Activated gamma-delta T cell (primary cell): ENCODE measurements around the gene NOL4L.

Experiments used
- DNase-seq: peaks from one replicate; lab custom pipeline; 2025; lab: John Stamatoyannopoulos, UW

The NOL4L gene

GRCh38 chr20:32523613-32524213 is 61.4 kb downstream of the NOL4L start:
- no peak for DNase-seq

DNA sequence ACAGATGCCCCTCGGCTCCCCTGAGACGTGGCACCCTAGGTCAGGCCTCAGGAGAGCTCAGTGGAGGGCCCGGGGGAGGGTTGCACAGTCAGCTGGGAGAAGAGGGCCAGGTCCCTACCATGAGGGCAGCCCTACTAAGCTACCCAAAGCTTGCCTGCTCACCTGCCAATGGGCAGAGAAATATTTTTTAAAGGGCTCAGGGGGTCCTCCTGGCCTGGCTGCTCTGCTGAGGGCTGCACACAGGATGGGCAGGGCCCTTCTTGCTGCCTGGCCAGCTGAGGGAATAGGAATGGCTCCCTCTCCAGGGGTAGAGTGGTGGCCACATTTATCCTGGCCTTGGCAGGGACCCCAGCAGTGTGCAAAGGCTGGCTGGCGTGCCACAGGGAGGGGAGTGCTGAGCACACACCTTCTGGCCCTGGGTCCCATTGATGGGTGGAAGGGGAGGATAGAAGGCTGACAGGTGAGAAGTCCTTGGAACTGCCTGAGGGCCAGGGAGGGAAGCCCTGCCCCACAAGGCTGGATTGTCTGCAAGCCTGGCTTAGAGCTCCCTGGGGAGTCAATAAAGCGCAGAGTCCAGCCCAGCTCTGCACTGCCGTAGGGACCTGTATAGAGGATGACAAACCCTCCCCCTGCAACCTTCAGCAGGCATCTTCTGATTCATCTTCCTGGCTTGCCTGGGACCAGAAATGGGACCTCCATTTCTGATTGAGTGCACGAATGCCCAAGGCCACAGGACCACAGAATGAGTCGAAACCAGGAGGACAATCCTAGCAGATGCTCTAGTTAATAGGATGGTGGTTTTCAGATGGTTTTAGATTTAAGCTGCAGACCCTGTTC is 62.1 kb downstream of the NOL4L start:
- DNase-seq, result no peak

- no peak for DNase-seq
These were observed 62.7 kb downstream of the NOL4L start for GRCh38 chr20:32522526-32522775.

DNA sequence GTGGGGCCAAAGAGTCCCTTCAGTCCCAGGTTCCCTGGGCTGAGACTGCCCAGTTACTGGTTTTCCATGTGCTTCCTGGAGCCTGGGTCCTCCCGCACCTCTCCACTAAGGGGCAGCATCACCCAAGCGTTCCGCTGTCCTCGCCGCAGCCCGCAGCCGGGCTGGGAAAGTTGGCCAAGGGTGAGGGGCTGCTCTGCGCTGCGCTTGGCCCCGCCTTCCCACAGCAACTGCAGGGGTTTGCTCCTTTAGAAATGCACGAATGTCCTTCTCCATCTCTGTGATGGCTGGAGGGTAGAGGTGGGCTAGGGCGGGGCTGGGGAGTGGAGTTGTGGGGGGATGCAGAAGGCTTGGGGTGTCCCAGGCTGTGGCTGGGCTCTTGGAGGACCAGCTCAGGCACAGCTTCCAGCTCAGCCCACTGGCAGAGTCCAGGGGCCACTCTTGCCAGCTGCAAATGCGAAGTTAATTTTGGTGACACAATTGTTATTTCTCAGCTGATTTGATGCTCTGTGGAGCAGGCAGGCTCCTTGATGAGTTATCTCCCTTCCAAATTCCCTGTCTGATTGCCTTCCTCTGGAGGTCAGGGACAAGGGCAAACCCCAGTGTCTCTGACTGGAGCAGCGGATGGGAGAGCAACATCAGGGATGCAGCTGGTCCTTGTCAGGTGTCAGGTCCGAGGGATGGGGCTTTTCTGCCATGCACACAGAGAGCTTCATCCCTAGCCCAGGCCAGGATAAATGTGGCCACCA is 63.2 kb downstream of the NOL4L start:
- DNase-seq, result peak; percentile 31

DNA sequence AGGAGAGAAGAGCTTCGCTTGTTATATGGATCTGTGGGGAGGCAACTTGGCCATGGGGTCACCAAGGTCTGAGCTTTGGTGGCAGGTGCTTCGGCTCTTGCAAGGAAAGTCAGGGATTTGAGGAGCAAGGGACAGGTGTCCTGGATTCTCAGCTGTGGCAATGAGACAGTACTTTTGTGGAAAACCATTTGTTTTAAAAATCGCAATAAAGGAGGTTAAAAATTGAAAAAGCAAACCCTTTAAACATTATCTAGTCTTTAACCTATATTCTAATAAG is 64.3 kb downstream of the NOL4L start:
- no peak for DNase-seq

DNA sequence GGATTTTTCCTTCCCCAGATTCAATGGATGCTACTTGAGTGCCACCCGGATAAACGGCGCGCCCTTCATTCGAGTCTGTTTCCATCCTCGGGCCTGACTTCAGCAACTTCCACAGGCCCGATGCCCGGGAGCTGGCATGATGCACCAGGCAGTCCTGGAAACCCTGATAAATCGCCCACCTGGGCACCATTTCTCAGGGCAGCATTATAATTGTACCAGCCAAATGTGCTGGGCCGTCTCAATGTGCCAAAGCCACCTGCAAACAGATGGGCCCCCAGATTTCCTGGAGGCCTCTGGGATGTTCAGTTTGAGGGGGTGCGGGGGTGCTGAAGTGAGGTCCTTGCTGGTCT is 65.8 kb downstream of the NOL4L start:
- no peak for DNase-seq

DNA sequence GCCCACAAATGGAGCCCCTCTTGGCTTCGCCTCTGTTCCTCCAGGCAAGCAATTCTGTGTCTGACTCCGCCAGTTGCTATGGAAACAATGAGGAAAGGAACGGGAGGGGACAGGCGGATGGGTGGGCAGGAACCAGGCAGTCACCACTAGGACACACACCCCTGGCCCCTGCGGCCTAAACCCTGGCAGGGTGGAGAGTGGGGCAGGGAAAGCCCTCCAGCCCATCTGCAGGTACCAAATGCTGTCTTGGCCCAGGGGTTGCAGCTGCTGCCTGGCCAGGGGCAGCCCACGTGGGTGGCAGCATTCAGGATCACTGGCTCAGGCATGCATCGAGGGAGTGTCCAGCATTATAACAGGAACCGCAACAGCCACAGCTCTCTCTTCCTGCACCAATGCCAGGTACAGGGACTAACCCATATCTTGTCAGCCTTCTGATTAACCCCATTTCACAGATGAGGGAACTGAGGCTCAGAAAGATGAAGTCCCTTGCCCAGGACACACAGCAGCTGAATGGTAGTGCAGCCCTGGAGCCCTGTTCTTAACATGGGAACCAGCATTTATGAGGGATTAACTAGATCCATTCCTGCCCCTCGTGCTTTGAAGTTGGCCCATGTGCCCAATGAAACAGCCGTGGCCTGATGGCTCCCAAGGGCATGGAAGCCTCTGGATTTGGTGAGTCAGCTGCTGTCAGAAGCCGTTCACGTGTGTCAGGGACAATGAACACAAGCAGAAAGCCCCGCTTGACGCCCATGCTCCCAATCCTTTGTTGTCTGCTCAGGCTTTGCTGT is 66.3 kb downstream of the NOL4L start:
- DNase-seq, result no peak

DNA sequence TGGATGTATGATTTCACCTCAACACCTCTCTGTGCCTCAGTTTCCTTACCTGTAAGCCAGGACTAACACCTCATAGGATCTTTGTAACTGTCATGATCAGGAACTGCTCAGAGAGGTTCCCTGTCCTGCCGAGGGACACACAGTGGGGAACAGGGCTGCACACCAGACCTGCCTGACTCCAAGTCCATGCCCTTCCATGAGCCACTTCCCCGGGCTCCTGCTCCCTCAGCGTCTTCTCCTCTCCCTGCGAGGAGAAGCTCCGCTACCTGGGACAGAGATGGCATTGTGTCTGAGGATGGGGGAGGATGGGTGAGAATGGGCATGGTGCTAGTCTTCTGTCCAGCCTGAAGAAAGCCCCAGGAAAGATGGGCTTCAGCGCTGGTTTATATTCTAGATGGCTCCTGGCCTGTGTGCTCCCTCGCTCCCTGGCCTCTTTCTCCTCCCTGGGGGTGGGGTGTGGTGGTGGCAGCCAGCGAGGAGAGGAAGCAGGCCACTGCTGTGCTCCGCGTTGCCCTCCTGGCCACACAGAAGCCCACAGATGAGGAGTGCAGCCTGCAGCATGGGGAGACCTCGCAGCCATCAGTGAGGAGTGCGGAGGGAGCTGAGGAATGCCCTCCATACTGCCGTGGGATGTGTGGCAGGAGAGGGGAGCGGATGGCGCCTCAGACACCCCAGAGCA is 67.1 kb downstream of the NOL4L start:
- DNase-seq, result no peak

DNA sequence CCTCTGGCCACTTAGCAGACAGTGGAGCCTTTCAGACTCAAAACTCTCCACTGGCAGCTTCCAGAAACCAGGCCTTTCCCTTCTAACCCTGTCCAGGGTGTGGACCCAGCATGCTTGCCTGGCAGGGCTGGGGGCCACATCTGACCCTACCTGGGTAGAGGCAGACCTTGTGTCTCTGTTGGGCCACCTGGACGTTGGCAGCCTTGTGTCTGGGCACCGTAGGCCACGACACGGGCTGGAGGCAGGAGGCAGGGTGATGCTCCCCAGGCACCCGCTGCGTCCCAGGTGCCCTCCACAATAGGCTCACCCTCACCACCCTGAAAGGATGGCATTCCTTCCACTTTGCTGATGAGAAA is 67.6 kb downstream of the NOL4L start:
- DNase-seq, result no peak

- no peak for DNase-seq
These were observed 68.3 kb downstream of the NOL4L start for GRCh38 chr20:32516583-32517517.

DNA sequence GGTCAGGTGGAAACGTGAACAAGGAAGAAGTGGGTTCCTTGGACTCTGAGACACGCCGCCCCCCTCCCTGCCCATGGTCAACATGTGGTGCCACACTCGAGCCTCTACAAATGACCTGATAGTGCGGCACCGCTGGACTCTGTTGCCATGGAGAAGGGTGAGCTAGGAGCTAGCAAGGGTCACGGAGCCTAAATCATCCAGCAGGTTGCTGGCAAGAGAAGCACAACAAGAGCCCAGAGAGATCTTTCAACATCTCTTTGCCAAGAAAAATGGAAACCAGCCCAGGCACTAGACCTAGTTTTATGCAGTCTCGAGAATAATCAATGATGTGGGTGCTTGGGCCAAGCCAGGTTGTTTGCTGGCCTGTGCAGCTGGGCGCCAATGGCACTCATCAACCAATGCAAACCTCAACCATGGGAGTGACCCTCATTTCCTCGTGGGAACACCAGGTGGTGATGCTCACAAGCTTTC is 69.5 kb downstream of the NOL4L start:
- no peak for DNase-seq

DNA sequence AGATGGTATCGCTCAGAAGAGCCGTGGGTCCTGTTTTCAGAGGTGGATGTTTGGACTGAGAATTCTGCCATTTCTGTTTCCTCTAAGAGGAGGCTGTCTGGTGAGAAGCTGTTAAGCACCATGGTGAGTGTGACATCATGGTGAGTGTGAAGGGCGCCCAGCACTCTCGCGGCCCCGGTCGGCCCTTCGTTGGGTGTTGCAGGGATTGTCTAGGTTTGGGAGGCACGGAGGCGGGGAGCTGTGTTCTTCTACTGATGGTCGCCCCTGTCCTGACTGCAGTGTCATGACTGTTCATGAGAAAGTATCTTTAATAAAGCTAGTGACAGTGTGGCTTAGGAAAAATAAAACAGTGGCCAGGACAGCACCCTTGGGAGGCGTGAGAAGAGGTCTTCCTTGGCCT is 70.4 kb downstream of the NOL4L start:
- DNase-seq, result no peak

- DNase-seq, result no peak
These were observed 71.9 kb downstream of the NOL4L start for GRCh38 chr20:32513031-32513866.

GRCh38 chr20:32512047-32512385 is 73.1 kb downstream of the NOL4L start:
- DNase-seq, result no peak

- DNase-seq, result no peak
These were observed 73.6 kb downstream of the NOL4L start for GRCh38 chr20:32511358-32512046.

DNA sequence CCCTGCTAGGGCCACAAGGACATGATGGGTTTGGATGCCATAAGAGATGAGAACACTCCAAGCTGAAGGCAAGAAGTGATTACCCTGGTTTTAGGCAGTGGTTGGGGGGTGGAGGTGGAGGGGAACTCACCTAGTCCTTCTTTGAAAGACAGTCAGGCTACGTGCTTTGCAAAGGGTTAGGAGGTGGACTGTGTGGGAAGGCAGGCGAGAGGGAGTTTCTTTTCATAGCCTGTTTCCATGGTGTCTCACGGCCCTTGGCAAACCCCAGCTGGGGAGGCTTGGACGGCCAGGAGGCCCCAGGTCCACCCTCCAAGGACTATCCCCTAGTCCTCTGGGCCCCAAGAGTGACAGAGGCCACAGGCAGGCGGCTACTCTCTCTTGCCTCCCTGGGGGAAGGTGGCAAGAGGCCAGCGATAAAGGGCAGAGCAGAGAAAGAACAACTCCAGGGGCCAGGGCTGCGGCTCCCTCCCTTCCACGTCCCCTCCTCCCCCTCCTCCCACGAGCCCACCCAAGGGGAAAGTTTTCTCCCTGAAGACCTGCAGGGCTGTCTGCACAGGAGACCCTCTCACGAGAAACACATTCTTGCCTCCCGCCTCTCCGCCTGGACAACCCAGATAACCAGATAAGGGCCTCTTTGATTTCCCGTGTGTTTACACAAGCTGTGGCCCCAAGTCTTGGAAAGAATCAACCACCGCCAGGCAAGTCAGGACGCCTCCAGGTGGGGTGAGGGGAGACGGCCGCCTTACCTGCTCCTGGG is 74.4 kb downstream of the NOL4L start:
- DNase-seq, result no peak

DNA sequence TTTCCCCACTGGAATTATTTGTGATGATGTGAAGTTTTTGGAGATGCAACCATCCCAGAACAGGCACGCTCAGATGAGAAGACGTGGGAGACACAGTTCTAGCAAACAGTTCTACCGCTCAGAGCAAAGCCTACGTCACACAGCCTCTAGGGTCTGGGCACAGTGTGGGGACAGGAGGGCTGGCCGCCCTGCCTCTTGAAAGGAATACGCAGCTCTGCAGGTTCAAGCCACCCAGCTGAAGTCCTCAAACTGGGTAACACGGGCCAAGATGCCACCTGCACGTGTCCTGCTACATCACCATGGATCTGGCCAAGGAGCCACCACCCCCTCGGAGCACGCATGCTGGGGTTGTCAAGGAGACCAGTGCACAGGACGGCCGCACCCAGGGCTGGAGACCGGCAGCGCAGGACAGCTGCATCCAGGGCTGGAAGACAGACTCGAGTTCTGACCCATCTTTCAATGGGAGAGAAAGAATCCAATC is 75.0 kb downstream of the NOL4L start:
- DNase-seq, result no peak

GRCh38 chr20:32509639-32510066 is 75.5 kb downstream of the NOL4L start:
- DNase-seq, result no peak

DNA sequence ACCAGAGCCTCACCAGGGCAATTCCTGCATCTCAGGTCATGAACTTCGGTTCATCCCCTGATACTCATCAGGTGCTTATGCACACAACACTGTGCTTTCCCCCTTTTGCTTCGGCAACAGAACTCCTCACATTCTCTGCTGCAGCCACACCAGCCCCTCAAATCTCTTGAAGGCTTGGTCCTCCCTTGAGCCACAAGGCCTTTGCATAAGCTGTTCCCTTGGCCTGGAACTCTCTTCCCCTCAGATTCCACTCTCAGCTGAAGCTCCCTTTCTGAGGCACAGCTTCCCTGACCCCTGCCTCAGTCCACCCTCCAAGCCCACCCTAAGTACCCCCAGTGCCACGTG is 76.4 kb downstream of the NOL4L start:
- no peak for DNase-seq
